Liver (tissue), 9 donors: Measurements from ENCODE around the gene ENTREP3. TPM values are rescaled to one million over a fixed set of nuclear protein-coding genes. Genes with fewer than 3 reads are reported as not detected.
"Not testable (repeated sequence)": the region's sequence is repeated elsewhere in the genome, so short reads cannot be mapped to it uniquely, and the experiment has no call there.

Experiments used
- DNase-seq: peaks from one replicate; pipeline ENCODE4 v3.0.0-alpha.2; 2017; ENCODE audit warnings: low spot score
- H3K27ac ChIP-seq, 2 donors: one replicate each; pipeline ENCODE4 v1.7.0; 2013; ENCODE audit warnings: inconsistent platforms in 2 of 2, low read length in 2 of 2, control low read depth in 1 of 2, low read depth in 1 of 2, mild to moderate bottlenecking in 1 of 2
- H3K27me3 ChIP-seq, 4 donors: one replicate each; pipeline versions ENCODE4 v1.6.1 to v1.7.0; 2013; ENCODE audit warnings: low read length in 3 of 4, inconsistent platforms in 1 of 4, mild to moderate bottlenecking in 1 of 4, moderate library complexity in 1 of 4; ENCODE audit not compliant: control insufficient read depth in 4 of 4, insufficient read depth in 4 of 4
- H3K36me3 ChIP-seq, 4 donors: one replicate each; pipeline versions ENCODE4 v1.6.1 to v1.7.0; 2013; ENCODE audit warnings: low read length in 3 of 4, mild to moderate bottlenecking in 3 of 4, low read depth in 1 of 4, moderate library complexity in 1 of 4; ENCODE audit not compliant: control insufficient read depth in 4 of 4, insufficient read depth in 3 of 4
- H3K4me1 ChIP-seq, 4 donors: one replicate each; pipeline versions ENCODE4 v1.6.1 to v1.7.0; 2013; ENCODE audit warnings: low read length in 3 of 4, mild to moderate bottlenecking in 3 of 4, moderate library complexity in 1 of 4; ENCODE audit not compliant: control insufficient read depth in 4 of 4, insufficient read depth in 4 of 4
- H3K4me3 ChIP-seq, 3 donors: one replicate each; pipeline versions ENCODE4 v1.6.1 to v1.7.0; 2013; ENCODE audit warnings: low read length in 3 of 3, control low read depth in 1 of 3, low read depth in 1 of 3, mild to moderate bottlenecking in 1 of 3
- H3K9ac ChIP-seq, 2 donors: one replicate each; pipeline ENCODE4 v1.7.0; 2013; ENCODE audit warnings: low read length in 2 of 2, mild to moderate bottlenecking in 2 of 2, moderate library complexity in 2 of 2, control low read depth in 1 of 2, low read depth in 1 of 2
- H3K9me3 ChIP-seq, 4 donors: one replicate each; pipeline versions ENCODE4 v1.6.1 to v1.7.0; 2013; ENCODE audit warnings: low read length in 3 of 4; ENCODE audit not compliant: control insufficient read depth in 4 of 4
- FOXA2 ChIP-seq: IDR thresholded peaks from 2 replicates; pipeline ENCODE4 v1.6.1; 2016; ENCODE audit warnings: antibody characterized with exemption
- HNF4A ChIP-seq, 2 donors: conservative IDR thresholded peaks; 2 replicates each; pipeline ENCODE4 v1.6.1; 2016; ENCODE audit warnings: antibody characterized with exemption in 2 of 2, mild to moderate bottlenecking in 2 of 2
- NR2F2 ChIP-seq: IDR thresholded peaks from 2 replicates; pipeline ENCODE4 v1.6.1; 2016; ENCODE audit warnings: antibody characterized with exemption
- RAD21 ChIP-seq, 2 donors: IDR thresholded peaks; 2 replicates each; pipeline ENCODE4 v1.6.1; 2016; ENCODE audit warnings: antibody characterized with exemption in 2 of 2, mild to moderate bottlenecking in 2 of 2
- RXRA ChIP-seq, 2 donors: IDR thresholded peaks; 2 replicates each; pipeline ENCODE4 v1.6.1; 2017 to 2018; ENCODE audit warnings: antibody characterized with exemption in 2 of 2, mild to moderate bottlenecking in 1 of 2
- SP1 ChIP-seq: IDR thresholded peaks from 2 replicates; pipeline ENCODE4 v1.6.1; 2018; ENCODE audit warnings: antibody characterized with exemption, mild to moderate bottlenecking
- YY1 ChIP-seq: IDR thresholded peaks from 2 replicates; pipeline ENCODE4 v1.6.1; 2016; ENCODE audit warnings: antibody characterized with exemption, mild to moderate bottlenecking
- WGBS: extraction: QIAGEN DNeasy Blood & Tissue Kit; methylation state at CpG from one replicate; pipeline ENCODE4 v1.1.7; 2013; 5-methylcytosine and 5-hydroxymethylcytosine counted together
- polyA plus RNA-seq, 2 donors: library from polyadenylated mRNA; stranded (reverse) in 1 of 2; unstranded in 1 of 2; fragments of 200-250 nt in 1 of 2; fragments of >200 nt in 1 of 2; fragmentation: Nextera tagmentation in 1 of 2; extraction: Ambion mirVana in 1 of 2; gene quantifications; one replicate each; pipeline versions ENCODE4 v1.2.1 to v1.2.3, GENCODE V29; 2013 to 2015
- total RNA-seq, 2 donors: library from RNA; depleted of rRNA; stranded (reverse); fragments of >200 nt; gene quantifications; one replicate each; pipeline ENCODE4 v1.2.3, GENCODE V29; 2014
- TF ChIP-seq, protein P1 (sequence below): IDR thresholded peaks from 2 replicates; pipeline ENCODE4 v1.6.1; 2016; ENCODE audit warnings: antibody characterized with exemption
- TF ChIP-seq, protein P2 (sequence below): IDR thresholded peaks from 2 replicates; pipeline ENCODE4 v1.6.1; 2016; ENCODE audit warnings: antibody characterized with exemption, mild to moderate bottlenecking
- donor health status: healthy.
- donor health status: healthy.
- donor health status: healthy.
- donor health status: healthy.
- donor health status: healthy.

The ENTREP3 gene
- total and polyA plus RNA-seq, 4 donors = 2.8 to 7.9 (median 3.5) TPM

DNA sequence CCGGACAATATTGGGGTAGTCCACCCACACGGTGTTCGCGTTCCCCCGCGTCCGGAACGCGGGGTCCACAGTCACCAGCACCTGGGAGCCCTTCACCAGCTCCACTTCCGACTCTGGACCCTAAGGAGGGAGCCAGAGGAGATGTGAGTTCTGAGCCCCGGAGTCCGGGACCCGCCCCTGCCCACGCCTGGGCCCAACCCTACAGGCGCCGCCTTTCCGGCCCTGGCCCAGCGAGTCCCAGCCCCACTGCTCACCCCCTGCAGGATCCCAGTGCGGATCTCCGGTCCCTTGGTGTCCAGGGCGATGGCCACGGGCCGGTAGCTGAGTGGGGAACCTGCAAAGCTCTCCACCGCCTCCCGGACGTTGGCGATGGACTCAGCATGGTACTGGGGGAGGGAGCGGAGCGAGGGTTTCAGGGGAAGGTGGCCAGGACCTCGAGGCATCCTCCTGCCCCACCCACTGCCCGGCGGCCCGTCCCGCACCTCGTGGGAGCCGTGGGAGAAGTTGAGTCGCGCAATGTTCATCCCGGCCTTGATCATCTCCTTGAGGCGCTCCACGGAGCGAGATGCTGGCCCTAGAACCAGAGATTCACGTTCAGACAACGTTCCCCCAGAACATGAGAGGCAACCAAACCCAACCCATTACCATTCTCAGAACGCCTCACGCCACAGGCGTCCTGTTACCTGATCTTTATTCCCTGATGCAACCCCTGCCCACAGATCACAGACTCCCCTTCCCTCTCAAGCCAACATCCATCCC, 40.1 kb upstream of the ENTREP3 start:
- Histone ChIP-seq H3K4me1 (peaks cover 0 to 21% (median 8%) of the 10 kb centered on the region in 4 donors), H3K27ac (no peak overlapping the region), H3K27me3 (no peaks in the 10 kb centered on the region), H3K9me3 (no peaks in the 10 kb centered on the region), H3K9ac (no peak overlapping the region), H3K36me3 (peaks cover 0 to 45% (median 25%) of the 10 kb centered on the region in 4 donors), H3K4me3 (no peak overlapping the region)
- WGBS = 62% methylated on average over 47 of the region's 47 CpGs
- TF ChIP-seq FOXA2 = no peak
- TF ChIP-seq YY1 = no peak
- DNase-seq = no peak

DNA sequence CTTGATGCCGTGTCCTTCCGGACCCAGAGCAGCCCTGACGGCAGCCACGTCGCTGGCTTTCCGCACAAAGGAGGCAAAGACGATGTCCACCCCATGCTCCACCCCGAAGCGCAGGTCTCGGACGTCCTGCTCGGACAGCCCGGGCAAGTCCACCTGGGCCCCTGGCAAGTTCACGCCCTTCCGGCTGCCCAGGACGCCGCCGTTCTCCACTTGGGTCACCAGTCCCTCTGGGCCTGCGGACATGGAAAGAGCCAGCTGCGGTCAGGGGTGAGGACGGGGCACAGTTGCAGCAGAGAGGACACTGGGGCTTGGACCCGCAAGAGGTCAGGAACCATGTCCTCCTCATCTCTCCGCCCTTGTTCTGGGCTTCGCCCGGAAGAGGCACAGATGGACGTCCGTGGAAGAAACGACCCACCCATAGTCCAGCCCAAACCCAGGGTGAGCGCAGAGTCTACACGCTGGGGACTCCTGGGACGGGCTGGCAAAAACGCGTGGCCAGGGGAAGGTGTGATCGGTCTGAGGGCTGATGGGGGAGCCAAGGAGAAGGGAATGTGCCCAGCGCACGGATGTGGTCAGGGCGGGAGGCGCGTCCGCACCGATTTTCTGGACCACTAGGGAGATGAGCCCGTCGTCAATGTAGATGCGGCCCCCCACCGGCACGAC, 39.4 kb upstream of the ENTREP3 start:
- H3K27ac ChIP-seq = no peak overlapping the region
- WGBS = 74% methylated on average over 46 of the region's 46 CpGs
- H3K4me1 ChIP-seq = peaks cover 0 to 17% (median 4%) of the 10 kb centered on the region in 4 donors
- H3K4me3 ChIP-seq = no peak overlapping the region
- no peak for DNase-seq
- H3K27me3 ChIP-seq = no peaks in the 10 kb centered on the region
- no peaks in the 10 kb centered on the region for H3K9me3 ChIP-seq
- TF ChIP-seq, protein P1, sequence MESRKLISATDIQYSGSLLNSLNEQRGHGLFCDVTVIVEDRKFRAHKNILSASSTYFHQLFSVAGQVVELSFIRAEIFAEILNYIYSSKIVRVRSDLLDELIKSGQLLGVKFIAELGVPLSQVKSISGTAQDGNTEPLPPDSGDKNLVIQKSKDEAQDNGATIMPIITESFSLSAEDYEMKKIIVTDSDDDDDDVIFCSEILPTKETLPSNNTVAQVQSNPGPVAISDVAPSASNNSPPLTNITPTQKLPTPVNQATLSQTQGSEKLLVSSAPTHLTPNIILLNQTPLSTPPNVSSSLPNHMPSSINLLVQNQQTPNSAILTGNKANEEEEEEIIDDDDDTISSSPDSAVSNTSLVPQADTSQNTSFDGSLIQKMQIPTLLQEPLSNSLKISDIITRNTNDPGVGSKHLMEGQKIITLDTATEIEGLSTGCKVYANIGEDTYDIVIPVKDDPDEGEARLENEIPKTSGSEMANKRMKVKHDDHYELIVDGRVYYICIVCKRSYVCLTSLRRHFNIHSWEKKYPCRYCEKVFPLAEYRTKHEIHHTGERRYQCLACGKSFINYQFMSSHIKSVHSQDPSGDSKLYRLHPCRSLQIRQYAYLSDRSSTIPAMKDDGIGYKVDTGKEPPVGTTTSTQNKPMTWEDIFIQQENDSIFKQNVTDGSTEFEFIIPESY = no peak
- TF ChIP-seq, protein P2, sequence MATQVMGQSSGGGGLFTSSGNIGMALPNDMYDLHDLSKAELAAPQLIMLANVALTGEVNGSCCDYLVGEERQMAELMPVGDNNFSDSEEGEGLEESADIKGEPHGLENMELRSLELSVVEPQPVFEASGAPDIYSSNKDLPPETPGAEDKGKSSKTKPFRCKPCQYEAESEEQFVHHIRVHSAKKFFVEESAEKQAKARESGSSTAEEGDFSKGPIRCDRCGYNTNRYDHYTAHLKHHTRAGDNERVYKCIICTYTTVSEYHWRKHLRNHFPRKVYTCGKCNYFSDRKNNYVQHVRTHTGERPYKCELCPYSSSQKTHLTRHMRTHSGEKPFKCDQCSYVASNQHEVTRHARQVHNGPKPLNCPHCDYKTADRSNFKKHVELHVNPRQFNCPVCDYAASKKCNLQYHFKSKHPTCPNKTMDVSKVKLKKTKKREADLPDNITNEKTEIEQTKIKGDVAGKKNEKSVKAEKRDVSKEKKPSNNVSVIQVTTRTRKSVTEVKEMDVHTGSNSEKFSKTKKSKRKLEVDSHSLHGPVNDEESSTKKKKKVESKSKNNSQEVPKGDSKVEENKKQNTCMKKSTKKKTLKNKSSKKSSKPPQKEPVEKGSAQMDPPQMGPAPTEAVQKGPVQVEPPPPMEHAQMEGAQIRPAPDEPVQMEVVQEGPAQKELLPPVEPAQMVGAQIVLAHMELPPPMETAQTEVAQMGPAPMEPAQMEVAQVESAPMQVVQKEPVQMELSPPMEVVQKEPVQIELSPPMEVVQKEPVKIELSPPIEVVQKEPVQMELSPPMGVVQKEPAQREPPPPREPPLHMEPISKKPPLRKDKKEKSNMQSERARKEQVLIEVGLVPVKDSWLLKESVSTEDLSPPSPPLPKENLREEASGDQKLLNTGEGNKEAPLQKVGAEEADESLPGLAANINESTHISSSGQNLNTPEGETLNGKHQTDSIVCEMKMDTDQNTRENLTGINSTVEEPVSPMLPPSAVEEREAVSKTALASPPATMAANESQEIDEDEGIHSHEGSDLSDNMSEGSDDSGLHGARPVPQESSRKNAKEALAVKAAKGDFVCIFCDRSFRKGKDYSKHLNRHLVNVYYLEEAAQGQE = no peak
- no peak for TF ChIP-seq FOXA2
- no peak for TF ChIP-seq YY1
- no peak for TF ChIP-seq HNF4A (conservative IDR thresholded peaks at IDR 0.05)
- no peak for TF ChIP-seq RAD21 (IDR thresholded peaks at IDR 0.05)
- H3K9ac ChIP-seq = no peak overlapping the region
- peaks cover 0 to 49% (median 27%) of the 10 kb centered on the region in 4 donors for H3K36me3 ChIP-seq

DNA sequence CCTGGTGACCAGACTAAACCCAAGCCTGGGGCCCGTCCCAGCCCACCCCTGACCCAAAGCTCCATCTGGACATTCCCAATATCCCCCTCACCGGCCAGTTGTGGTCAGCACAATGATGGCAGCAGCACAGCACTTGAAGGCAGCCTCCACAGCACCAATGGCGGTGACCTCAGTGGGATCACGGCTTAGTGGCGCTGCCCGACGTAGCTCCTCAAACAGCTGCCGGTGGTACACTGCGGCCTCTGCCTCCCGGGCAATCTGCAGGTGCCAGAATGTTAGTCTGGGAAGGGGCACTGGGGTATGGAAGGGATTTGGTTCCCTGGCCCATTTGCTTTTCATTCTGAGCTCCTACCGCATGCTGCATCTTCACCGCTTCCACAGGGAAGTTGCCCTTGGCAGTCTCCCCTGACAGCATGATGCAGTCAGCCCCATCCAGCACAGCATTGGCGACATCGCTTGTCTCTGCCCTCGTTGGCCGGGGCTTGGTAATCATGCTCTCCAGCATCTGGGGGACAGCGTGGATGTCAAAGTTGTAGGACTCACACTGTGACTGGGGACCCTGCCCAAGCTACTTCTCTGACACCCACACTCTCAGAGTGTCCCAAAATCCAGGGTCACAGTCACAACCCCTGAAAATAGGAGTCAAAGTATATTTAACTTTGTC, 37.9 kb upstream of the ENTREP3 start:
- WGBS = 92% methylated on average over 17 of the region's 17 CpGs
- Histone ChIP-seq H3K9ac (no peak overlapping the region), H3K4me3 (no peak overlapping the region), H3K27ac (no peak overlapping the region), H3K9me3 (no peaks in the 10 kb centered on the region), H3K27me3 (no peaks in the 10 kb centered on the region), H3K36me3 (peaks cover 0 to 52% (median 29%) of the 10 kb centered on the region in 4 donors), H3K4me1 (peaks cover 0 to 15% (median 2%) of the 10 kb centered on the region in 4 donors)
- no peak for DNase-seq
- no peak for TF ChIP-seq FOXA2
- TF ChIP-seq YY1 = no peak
- TF ChIP-seq SP1 = no peak
- TF ChIP-seq RXRA (IDR thresholded peaks at IDR 0.05) = no peak
- no peak for TF ChIP-seq NR2F2

DNA sequence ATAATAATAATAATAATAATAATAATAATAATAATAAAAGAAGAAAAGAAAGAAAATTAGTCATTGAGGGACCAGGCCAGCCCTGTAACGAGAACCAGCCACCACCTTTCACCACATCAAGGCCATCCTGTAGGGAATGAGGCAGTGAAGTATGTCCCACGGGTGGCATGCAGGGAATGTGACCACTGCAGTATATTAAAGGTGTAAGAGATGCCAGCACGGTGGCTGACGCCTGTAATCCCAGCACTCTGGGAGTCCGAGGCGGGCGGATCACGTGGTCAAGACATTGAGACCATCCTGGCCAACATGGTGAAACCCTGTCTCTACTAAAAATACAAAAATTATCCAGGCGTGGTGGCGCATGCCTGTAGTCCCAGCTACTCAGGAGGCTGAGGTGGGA, 35.7 kb upstream of the ENTREP3 start:
- not testable (repeated sequence) for DNase-seq, H3K9me3 ChIP-seq, H3K27me3 ChIP-seq, H3K27ac ChIP-seq, H3K4me3 ChIP-seq, H3K9ac ChIP-seq
- 94% methylated on average over 10 of the region's 10 CpGs for WGBS
- peaks cover 0 to 21% (median 5%) of the 10 kb centered on the region in 4 donors for H3K4me1 ChIP-seq
- H3K36me3 ChIP-seq = peaks cover 0 to 50% (median 28%) of the 10 kb centered on the region in 4 donors
